HUES6 (cell line): ENCODE data around the gene MAP3K13.
"Not testable (repeated sequence)": the region's sequence is repeated elsewhere in the genome, so short reads cannot be mapped to it uniquely, and the experiment has no call there.

Experiments
- H3K27ac ChIP-seq: 2 replicates; pipeline ENCODE4 v1.7.0; 2013; ENCODE audit warnings: low read depth, mild to moderate bottlenecking, low read length, inconsistent platforms
- H3K27me3 ChIP-seq: 2 replicates; pipeline ENCODE4 v1.6.1; 2013; ENCODE audit warnings: low read length; ENCODE audit not compliant: control insufficient read depth, insufficient read depth
- H3K36me3 ChIP-seq: 2 replicates; pipeline ENCODE4 v1.6.1; 2013; ENCODE audit warnings: low read length; ENCODE audit not compliant: control insufficient read depth, insufficient read depth
- H3K4me1 ChIP-seq: 2 replicates; pipeline ENCODE4 v1.6.1; 2013; ENCODE audit warnings: low read length; ENCODE audit not compliant: control insufficient read depth, insufficient read depth
- H3K4me3 ChIP-seq: 2 replicates; pipeline ENCODE4 v1.5.1; 2013; ENCODE audit warnings: low read depth, low read length
- H3K9ac ChIP-seq: one replicate; pipeline ENCODE4 v1.6.1; 2013; ENCODE audit warnings: mild to moderate bottlenecking, low read length
- H3K9me3 ChIP-seq: 2 replicates; pipeline ENCODE4 v1.6.1; 2013; ENCODE audit warnings: low read depth, low read length; ENCODE audit not compliant: control insufficient read depth, insufficient read depth

The MAP3K13 gene

GRCh38 chr3:185370349-185370748 lies 7.4 kb downstream of the MAP3K13 start:
- not testable (repeated sequence) for H3K4me3 ChIP-seq, H3K36me3 ChIP-seq, H3K27me3 ChIP-seq, H3K9ac ChIP-seq, H3K4me1 ChIP-seq, H3K27ac ChIP-seq, H3K9me3 ChIP-seq

GRCh38 chr3:185371306-185372074 lies 8.6 kb downstream of the MAP3K13 start:
- peaks cover 8% of the 10 kb centered on the region for H3K4me1 ChIP-seq

GRCh38 chr3:185381320-185382058 lies 18.6 kb downstream of the MAP3K13 start:
- no peak overlapping the region for H3K9ac ChIP-seq
- no peaks in the 10 kb centered on the region for H3K27me3 ChIP-seq
- no peaks in the 10 kb centered on the region; the same call in 1 of the 2 replicates for H3K9me3 ChIP-seq
- no peaks in the 10 kb centered on the region for H3K36me3 ChIP-seq
- no peak overlapping the region for H3K4me3 ChIP-seq
- H3K4me1 ChIP-seq, result no peaks in the 10 kb centered on the region
- H3K27ac ChIP-seq, result no peak overlapping the region

More at GRCh38 chr3:185371306-185372074, 8.6 kb downstream of the MAP3K13 start:
- Histone ChIP-seq H3K36me3 (no peaks in the 10 kb centered on the region), H3K4me3 (no peak overlapping the region), H3K27me3 (peaks cover 5% of the 10 kb centered on the region; the same call in 1 of the 2 replicates), H3K9ac (no peak overlapping the region), H3K9me3 (no peaks in the 10 kb centered on the region), H3K27ac (no peak overlapping the region)

- Histone ChIP-seq H3K9ac (no peak overlapping the region), H3K4me1 (no peaks in the 10 kb centered on the region), H3K36me3 (no peaks in the 10 kb centered on the region), H3K27ac (no peak overlapping the region), H3K4me3 (no peak overlapping the region), H3K27me3 (no peaks in the 10 kb centered on the region), H3K9me3 (no peaks in the 10 kb centered on the region; the same call in 1 of the 2 replicates)
These were observed 19.2 kb downstream of the MAP3K13 start for GRCh38 chr3:185382154-185382553.

- H3K27me3 ChIP-seq, H3K9ac ChIP-seq, H3K9me3 ChIP-seq, H3K4me3 ChIP-seq, H3K4me1 ChIP-seq, H3K36me3 ChIP-seq, H3K27ac ChIP-seq: not testable (repeated sequence)
These were observed 23.6 kb downstream of the MAP3K13 start for GRCh38 chr3:185386515-185386914.

GRCh38 chr3:185387646-185388045 lies 24.7 kb downstream of the MAP3K13 start:
- Histone ChIP-seq H3K9me3 (no peaks in the 10 kb centered on the region), H3K4me1 (no peaks in the 10 kb centered on the region), H3K9ac (no peak overlapping the region), H3K4me3 (no peak overlapping the region), H3K27ac (no peak overlapping the region), H3K36me3 (no peaks in the 10 kb centered on the region), H3K27me3 (no peaks in the 10 kb centered on the region)

- no peaks in the 10 kb centered on the region for H3K36me3 ChIP-seq
- no peaks in the 10 kb centered on the region for H3K4me1 ChIP-seq
- H3K9me3 ChIP-seq, result no peaks in the 10 kb centered on the region
- H3K4me3 ChIP-seq, result no peak overlapping the region
- H3K27me3 ChIP-seq, result no peaks in the 10 kb centered on the region
- no peak overlapping the region for H3K27ac ChIP-seq
- H3K9ac ChIP-seq, result no peak overlapping the region
These were observed 30.1 kb downstream of the MAP3K13 start for GRCh38 chr3:185393055-185393454.

GRCh38 chr3:185397676-185398075 lies 34.7 kb downstream of the MAP3K13 start:
- Histone ChIP-seq H3K36me3 (no peaks in the 10 kb centered on the region), H3K4me1 (0 out of 2 replicates have a peak, but pooled peaks cover 4% of the 10 kb centered on the region), H3K27ac (no peak overlapping the region), H3K9me3 (no peaks in the 10 kb centered on the region), H3K27me3 (no peaks in the 10 kb centered on the region), H3K9ac (no peak overlapping the region), H3K4me3 (no peak overlapping the region)

GRCh38 chr3:185399737-185400667 lies 37.1 kb downstream of the MAP3K13 start:
- H3K27me3 ChIP-seq, result no peaks in the 10 kb centered on the region
- no peak overlapping the region for H3K9ac ChIP-seq
- H3K9me3 ChIP-seq, result no peaks in the 10 kb centered on the region
- no peak overlapping the region for H3K4me3 ChIP-seq
- H3K4me1 ChIP-seq, result 0 out of 2 replicates have a peak, but pooled peaks cover 4% of the 10 kb centered on the region
- H3K36me3 ChIP-seq, result no peaks in the 10 kb centered on the region
- H3K27ac ChIP-seq, result no peak overlapping the region

GRCh38 chr3:185400866-185401265 lies 37.9 kb downstream of the MAP3K13 start:
- no peaks in the 10 kb centered on the region for H3K9me3 ChIP-seq
- 0 out of 2 replicates have a peak, but pooled peaks cover 4% of the 10 kb centered on the region for H3K4me1 ChIP-seq
- no peak overlapping the region for H3K9ac ChIP-seq
- no peaks in the 10 kb centered on the region for H3K36me3 ChIP-seq
- no peak overlapping the region for H3K27ac ChIP-seq
- no peak overlapping the region for H3K4me3 ChIP-seq
- no peaks in the 10 kb centered on the region for H3K27me3 ChIP-seq
